Ovary (tissue), 3 donors: ENCODE data around the gene DENND4B.

ENCODE experiments used
- EP300 ChIP-seq: sonication (generic); formaldehyde crosslinking; IDR thresholded peaks from one replicate; pipeline ENCODE4 v1.6.1; 2017; ENCODE audit warnings: antibody characterized with exemption
- POLR2A ChIP-seq: fragments of 450-650 bp; IDR thresholded peaks from one replicate; pipeline ENCODE4 v1.6.1; 2017; ENCODE audit warnings: antibody characterized with exemption, mild to moderate bottlenecking, moderate library complexity
- TF ChIP-seq, protein P1 (sequence below), 3 donors: fragments of 450-650 bp in 2 of 3; fragments of 200-600 bp in 1 of 3; IDR thresholded peaks; one replicate each; pipeline versions ENCODE4 v1.5.1 to v1.8.0; 2016 to 2022; ENCODE audit warnings: antibody characterized with exemption in 3 of 3, mild to moderate bottlenecking in 1 of 3
- donor health status: DM: no; HTN: no; CAD: no.

- TF ChIP-seq, protein P1, sequence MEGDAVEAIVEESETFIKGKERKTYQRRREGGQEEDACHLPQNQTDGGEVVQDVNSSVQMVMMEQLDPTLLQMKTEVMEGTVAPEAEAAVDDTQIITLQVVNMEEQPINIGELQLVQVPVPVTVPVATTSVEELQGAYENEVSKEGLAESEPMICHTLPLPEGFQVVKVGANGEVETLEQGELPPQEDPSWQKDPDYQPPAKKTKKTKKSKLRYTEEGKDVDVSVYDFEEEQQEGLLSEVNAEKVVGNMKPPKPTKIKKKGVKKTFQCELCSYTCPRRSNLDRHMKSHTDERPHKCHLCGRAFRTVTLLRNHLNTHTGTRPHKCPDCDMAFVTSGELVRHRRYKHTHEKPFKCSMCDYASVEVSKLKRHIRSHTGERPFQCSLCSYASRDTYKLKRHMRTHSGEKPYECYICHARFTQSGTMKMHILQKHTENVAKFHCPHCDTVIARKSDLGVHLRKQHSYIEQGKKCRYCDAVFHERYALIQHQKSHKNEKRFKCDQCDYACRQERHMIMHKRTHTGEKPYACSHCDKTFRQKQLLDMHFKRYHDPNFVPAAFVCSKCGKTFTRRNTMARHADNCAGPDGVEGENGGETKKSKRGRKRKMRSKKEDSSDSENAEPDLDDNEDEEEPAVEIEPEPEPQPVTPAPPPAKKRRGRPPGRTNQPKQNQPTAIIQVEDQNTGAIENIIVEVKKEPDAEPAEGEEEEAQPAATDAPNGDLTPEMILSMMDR (IDR thresholded peaks at IDR 0.05) = no peak
- TF ChIP-seq POLR2A (no peak), EP300 (no peak)
Measured at GRCh38 chr1:153881751-153882150, 64.8 kb downstream of the DENND4B start.
